ENCODE results near the gene RASSF3.

GRCh38 chr12:64608901-64609535, 1.3 kb upstream of the RASSF3 start:
- TF ChIP-seq GATA2 (IDR thresholded peaks at IDR 0.05; ENCODE audit: low read depth, low read length) (no peak), GATA3 (IDR thresholded peaks at IDR 0.05; ENCODE audit: low read depth, low read length) (no peak)

Data from SH-SY5Y (cell line).